ENCODE results near the gene PLCB2. TPM values are rescaled to one million over a fixed set of nuclear protein-coding genes. Genes with fewer than 3 reads are reported as not detected.

Gene PLCB2
- total and polyA plus RNA-seq, 2 donors (not counting 3 experiments of a cell fraction or from before 2014, with no cell fraction given), result 1.5 to 1.6 TPM

DNA sequence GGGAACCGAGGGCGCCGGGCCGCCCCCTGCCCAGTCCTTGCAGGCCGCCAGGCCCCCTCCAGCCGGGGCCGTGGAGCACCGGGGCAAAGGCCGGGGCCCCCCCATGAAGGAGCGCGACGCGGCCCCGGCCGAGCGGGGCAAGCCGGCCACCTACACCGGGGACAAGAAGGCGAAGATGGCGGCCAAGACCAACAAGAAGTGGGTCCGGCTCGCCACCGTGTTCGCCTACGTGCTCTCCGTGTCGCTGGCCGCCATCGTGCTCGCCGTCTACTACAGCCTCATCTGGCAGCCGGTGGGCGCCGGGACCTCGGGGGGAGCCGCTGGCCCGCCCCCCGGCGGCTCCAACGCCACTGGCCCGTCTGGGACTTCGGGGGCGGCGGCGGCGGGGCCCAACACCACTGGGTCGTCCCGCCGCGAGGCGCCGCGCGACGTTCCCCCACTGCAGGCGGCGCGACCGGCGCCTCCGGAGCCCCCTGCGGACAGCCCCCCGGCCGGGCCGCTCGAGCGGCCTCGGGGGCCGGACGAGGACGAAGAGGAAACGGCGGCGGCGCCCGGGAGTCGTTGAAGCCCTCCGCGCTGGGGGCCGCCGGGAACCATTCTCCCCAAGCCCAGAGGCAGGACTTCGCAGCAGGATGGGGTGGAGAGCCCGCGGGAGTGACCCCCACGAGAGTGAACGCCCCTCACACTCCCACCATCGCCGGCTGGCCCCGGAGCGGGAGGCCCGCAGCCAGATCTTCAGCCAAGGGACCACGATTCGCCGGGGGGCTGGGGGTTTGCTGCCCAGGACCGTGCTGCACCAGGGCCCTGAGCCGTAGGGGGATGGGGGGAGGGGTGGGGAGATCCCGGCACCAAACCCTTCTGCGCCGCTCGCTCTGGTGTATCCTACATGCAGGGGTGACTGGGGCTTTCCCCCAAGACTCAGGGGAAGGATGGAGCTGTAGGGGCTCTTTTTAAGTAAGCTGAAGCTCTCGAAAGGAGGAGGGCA, 16.5 kb upstream of the PLCB2 start:
- peaks cover 57% of the 10 kb centered on the region for H3K4me1 ChIP-seq (ENCODE audit: control insufficient read depth, extremely low read depth, insufficient read depth, low read length)

More for the DNA sequence above, 16.5 kb upstream of the PLCB2 start:
- intact Hi-C loops (cut with micrococcal nuclease) (loop anchor here (1.0 kb wide), 4 partner anchors 9 to 98 kb away; partner anchors contain the start of gene DISP2), dilution Hi-C loops (cut with MboI; ENCODE audit: extremely low pct_ligation_motif_present, low sequenced_read_pairs) (no loop called here)
- H3K9ac ChIP-seq (replicated peaks; ENCODE audit: extremely low read depth, insufficient read depth, low read length), result peak overlapping the region; percentile 67
- H3K36me3 ChIP-seq (ENCODE audit: control insufficient read depth in 2 of 2, extremely low read depth in 1 of 2, insufficient read depth in 2 of 2, low read length in 2 of 2), result no peaks in the 10 kb centered on the region
- DNase-seq (ENCODE audit: low read depth, low spot score), result peak; percentile 37
- no TSS peak for BruUV-seq (replicated peaks)
- no peaks in the 10 kb centered on the region for H4K20me1 ChIP-seq (replicated peaks; ENCODE audit: control insufficient read depth, extremely low read depth, insufficient read depth, low read length)
- peak overlapping the region; percentile 90 for H3K4me2 ChIP-seq (ENCODE audit: insufficient read depth, low read length)
- no peaks in the 10 kb centered on the region for H3K9me3 ChIP-seq (replicated peaks; ENCODE audit: control insufficient read depth, insufficient read depth, low read length)
- peak overlapping the region; percentile 8 for H3K27ac ChIP-seq (ENCODE audit: insufficient read depth, low read depth, low read length)
- peak overlapping the region; percentile 57 to 79 (median 67) for H3K4me3 ChIP-seq (replicated peaks in 1 of 3; ENCODE audit: insufficient read depth in 1 of 3, low read depth in 1 of 3, low read length in 3 of 3)
- peak overlapping the region; percentile 24 for H2AFZ ChIP-seq (ENCODE audit: low read depth, low read length)
- no peak for FAIRE-seq
- H3K9me1 ChIP-seq (replicated peaks; ENCODE audit: control insufficient read depth, extremely low read depth, insufficient read depth, low read length), result no peaks in the 10 kb centered on the region
- no peak for TF ChIP-seq POLR2AphosphoS5 (IDR thresholded peaks at IDR 0.05; ENCODE audit: insufficient read depth, low read depth, low read length)
- no peak for TF ChIP-seq EZH2 (IDR thresholded peaks at IDR 0.05; ENCODE audit: borderline replicate concordance, low read depth, low read length, severe bottlenecking)
- TF ChIP-seq, protein P1, sequence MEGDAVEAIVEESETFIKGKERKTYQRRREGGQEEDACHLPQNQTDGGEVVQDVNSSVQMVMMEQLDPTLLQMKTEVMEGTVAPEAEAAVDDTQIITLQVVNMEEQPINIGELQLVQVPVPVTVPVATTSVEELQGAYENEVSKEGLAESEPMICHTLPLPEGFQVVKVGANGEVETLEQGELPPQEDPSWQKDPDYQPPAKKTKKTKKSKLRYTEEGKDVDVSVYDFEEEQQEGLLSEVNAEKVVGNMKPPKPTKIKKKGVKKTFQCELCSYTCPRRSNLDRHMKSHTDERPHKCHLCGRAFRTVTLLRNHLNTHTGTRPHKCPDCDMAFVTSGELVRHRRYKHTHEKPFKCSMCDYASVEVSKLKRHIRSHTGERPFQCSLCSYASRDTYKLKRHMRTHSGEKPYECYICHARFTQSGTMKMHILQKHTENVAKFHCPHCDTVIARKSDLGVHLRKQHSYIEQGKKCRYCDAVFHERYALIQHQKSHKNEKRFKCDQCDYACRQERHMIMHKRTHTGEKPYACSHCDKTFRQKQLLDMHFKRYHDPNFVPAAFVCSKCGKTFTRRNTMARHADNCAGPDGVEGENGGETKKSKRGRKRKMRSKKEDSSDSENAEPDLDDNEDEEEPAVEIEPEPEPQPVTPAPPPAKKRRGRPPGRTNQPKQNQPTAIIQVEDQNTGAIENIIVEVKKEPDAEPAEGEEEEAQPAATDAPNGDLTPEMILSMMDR (IDR thresholded peaks at IDR 0.05; ENCODE audit: extremely low read depth in 1 of 2, insufficient read depth in 1 of 2, low read depth in 1 of 2, low read length in 2 of 2), result no peak
- TF ChIP-seq POLR2A (IDR thresholded peaks at IDR 0.05; ENCODE audit: low read depth, low read length), result no peak
- TF ChIP-seq MAX (IDR thresholded peaks at IDR 0.05; ENCODE audit: insufficient read depth, insufficient read length), result no peak
- no peak for TF ChIP-seq GATA2 (IDR thresholded peaks at IDR 0.05; ENCODE audit: insufficient read depth, insufficient read length, low read depth, low read length)
- no peak for TF ChIP-seq MYC (IDR thresholded peaks at IDR 0.05; ENCODE audit: low read depth, low read length)
- no peak for TF ChIP-seq FOS (IDR thresholded peaks at IDR 0.05; ENCODE audit: borderline replicate concordance, insufficient read depth, low read length)
- no peak for TF ChIP-seq JUN (IDR thresholded peaks at IDR 0.05; ENCODE audit: borderline replicate concordance, insufficient read depth, insufficient read length, low read depth)
- peaks cover 11% of the 10 kb centered on the region for H3K79me2 ChIP-seq (ENCODE audit: control insufficient read depth, insufficient read depth, low read length)
- no peaks in the 10 kb centered on the region for H3K27me3 ChIP-seq (ENCODE audit: control insufficient read depth in 2 of 2, insufficient read depth in 2 of 2, low read length in 2 of 2)
- POLR2A ChIA-PET, result interaction anchor here (1.2 kb wide), 1 partner anchor 10 kb away, joined by 4 read pairs; no protein-coding TSS in a partner anchor
- CTCF ChIA-PET, result interaction anchor here (1.0 to 15.0 kb wide), 11 partner anchors 10 to 277 kb away, joined by 3 to 287 read pairs (median 6); partner anchors contain the start of gene CCDC9B

Measured in endothelial cell of umbilical vein (primary cell).